NCI-H748 treated with DMSO at 0.1 percent for 48 hours (cell line): Measurements from ENCODE around the gene RBPJ.
"Not testable (repeated sequence)": the region's sequence is repeated elsewhere in the genome, so short reads cannot be mapped to it uniquely, and the experiment has no call there.

Source experiments
- DNase-seq: peaks from one replicate; lab custom pipeline; 2025; lab: John Stamatoyannopoulos, UW

RBPJ gene

DNA sequence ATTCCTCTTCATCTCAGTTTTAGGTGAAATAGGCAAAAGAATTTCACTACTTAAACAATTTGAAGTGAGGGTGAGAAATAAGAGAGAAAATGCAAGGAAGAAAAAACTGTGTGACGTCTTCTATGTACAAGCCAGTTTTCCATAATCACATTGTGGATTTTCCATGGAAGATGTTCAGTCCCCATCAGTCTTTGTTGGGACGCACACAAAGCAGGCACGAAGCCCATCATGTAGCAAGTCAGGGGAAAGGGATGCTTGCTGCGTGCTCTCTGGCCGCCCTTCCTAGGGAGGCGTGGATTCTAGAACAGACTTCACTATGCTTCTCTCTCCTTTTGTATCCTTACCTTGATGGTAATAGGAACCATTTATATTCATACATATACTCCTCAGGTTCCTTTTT, 54.7 kb downstream of the RBPJ start:
- no peak for DNase-seq

DNA sequence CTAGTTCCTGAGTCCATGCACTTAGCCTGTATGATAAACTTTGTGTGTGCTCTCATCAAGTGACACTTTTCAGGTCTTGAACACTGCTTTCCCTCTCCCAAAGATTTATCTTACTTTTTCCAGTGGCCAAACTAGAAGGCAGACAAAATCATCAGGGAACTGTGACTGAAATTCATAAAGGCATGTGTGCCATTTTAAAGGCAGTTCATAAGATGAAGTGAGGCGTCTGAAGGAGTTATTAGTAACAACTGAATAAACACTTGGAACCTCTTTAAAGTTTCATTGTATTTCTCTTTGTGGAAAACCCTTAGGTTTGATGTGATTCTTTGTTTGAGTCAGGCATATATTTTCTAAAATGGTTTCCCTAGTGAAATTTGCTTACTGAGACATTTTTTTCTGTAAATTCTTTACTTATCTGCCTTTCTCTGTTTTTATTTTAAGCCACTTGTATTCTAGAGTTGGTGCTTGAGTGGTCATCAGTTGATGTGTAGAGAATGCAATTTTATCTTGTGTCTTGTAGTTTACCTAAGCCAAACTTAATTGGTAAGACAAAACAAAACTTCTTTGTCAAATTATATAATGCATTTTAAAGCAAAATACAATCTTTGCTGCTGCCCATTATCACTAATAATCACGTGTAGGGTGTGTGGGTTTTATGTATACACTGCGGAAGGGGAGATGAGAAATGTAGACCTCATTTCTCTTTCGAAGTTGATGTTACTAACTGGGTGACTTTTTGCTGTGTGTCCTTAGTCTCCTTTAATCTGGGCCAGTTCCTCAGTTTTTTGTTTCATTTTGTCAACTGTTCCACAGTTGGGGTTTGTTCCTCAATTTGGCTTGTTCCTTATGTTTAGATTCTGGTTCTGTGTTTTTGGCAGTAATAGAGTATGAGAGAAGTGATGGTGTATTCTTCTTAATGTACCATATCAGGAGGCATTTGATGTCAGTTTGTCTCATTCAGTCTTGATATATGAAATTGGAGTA, 56.8 kb downstream of the RBPJ start:
- DNase-seq = no peak

DNA sequence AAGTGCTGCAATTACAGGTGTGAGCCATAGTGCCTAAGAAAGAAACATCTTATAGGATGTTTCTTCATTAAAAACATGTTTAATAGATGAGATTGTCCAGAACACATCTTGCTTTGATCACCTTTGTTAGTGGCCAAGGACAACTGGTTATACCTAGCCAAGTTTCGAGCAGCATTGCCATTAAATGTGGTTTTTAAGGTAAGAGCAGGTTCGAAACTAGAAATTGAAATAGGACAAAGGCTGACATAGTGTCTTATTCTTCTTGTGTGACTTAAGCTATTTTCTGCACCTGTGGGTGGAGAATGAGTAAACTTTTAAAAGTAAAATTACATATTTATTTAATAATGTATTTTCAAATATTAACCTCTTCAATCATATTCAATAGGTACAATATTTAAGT, 59.0 kb downstream of the RBPJ start:
- DNase-seq = no peak

DNA sequence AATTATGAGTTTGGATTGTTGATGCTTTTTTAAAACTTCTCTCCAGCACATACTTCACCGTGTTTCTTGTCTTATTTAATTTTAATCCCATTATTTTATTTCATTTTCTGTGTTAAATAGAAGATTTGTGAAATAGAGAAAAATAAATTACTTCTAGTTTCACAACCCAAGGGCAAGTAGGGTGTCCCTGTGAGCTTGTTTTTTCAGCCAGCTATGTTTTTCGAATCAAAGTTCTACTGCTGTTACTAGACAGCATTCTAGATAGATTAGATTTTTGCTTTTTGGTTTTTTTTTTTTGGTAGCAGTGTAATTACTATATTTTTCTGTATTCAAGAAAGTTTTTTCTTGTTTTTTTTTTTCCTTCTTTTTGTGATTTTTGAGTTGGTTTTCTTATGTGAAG, 59.9 kb downstream of the RBPJ start:
- no peak for DNase-seq

DNA sequence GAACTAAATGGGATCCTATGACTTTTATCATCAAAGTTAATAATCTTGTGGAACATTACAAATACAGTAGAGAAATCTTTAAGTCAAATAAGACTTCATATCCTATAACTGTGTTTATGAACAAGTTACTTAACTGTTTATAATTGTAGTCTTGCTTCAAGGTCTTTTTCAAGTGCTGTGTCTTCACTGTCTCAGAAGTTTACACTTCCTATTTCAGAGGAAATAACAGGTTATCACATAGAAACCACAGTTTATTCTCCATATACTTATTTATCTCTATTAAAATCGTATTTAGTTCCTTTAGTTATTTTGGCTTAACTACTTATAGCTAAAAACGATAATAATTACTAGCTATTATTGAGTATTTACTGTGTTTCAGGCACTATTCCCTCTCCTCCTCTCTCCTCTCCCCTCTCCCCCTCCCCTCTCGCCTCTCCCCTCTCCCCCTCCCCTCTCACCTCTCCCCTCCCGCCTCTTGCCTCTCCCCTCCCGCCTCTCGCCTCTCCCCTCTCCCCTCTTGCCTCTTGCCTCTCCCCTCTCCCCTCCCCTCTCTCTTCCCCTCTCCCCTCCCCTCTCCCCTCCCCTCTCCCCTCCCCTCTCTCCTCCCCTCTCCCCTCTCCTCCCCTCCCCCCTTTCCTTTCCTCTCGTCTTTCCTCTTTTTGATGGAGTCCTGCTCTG, 63.7 kb downstream of the RBPJ start:
- DNase-seq = no peak

DNA sequence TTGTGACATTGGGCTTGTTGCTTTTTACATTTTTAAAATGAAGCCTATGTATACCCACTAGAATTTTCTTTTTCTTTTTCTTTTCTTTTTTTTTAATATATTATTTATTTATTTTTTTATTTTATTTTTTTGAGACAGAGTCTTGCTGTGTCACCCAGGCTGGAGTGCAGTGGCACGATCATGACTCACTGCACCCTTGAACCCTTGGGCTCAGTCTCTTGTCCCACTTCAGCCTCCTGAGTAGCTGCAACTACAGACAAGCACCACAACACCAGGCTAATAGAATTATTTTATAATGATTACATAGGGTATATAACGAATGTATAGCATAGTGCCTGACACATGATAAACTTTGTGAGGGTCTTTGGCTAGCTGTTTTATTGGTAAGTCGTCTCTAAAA, 64.9 kb downstream of the RBPJ start:
- DNase-seq = no peak

DNA sequence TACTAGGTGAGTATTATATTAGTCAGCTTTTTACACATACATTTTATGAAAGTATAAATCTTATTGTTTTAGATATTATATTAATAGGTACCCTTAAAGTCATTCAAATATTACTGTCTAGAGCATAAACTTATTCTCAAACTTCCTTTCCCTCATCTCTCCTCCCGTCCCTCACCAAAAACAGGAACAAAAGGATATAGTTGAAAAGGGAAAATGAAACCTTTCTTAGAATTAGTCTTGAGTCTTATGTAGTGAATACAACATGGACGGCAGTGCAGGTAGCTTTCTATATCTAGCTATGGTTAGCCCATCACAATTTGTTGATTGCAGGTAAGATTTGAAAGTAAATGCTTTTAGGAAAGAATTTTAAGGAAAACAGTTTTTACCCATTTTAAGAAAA, 65.6 kb downstream of the RBPJ start:
- no peak for DNase-seq

DNA sequence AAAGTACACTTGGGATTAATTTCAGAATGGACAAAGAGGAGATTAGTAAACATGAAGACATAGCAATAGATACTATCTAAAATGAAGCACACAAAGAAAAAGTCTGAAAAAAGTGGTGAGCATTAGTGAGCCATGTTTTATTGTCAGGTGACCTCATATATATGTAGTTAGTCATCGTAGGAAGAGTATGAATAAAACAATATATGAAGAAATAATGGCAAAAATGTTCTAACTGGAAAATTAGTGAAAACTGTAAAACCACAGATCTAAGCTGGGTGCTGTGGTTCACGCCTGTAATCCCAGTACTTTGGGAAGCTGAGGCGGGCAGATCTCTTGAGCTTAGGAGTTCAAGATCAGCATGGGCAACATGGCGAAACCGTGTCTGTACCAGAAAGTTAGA, 67.9 kb downstream of the RBPJ start:
- no peak for DNase-seq

DNA sequence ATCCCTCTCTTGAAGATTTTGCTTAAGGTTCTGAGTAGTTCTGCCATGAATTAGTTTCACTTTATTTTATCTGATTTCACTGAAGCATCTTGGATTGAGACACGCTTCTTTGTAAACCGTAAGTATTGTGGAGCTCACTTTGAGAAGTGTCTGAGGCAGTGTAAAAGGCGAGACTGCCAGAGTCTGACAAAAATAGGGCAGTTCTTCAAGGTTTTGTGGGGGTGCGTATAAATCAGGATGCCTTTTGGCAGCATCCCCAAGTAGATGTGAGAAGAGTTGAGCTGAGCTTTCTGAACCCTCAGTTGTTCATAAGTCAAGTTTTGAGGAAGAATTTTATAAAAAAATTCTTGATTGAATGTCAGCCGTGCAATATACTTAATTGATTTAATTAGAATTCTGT, 76.3 kb downstream of the RBPJ start:
- no peak for DNase-seq

DNA sequence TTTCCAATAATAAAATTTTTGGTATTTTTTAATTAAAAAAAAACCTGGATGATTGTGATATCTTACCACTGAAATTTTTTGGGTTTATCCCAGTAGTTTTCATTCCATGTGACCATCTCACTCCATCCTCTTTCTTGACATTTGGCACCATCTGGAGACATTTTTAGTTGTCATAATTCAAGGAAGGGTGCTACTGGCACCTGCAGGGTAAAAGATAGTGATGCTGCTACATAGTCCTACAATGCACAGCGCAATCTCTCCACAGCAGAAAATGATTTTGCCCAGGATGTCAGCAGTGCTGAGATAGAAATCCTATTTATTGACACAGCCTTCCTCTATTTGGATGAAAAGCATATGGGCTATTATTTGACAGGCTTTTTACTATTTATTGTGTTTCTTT, 79.3 kb downstream of the RBPJ start:
- no peak for DNase-seq

DNA sequence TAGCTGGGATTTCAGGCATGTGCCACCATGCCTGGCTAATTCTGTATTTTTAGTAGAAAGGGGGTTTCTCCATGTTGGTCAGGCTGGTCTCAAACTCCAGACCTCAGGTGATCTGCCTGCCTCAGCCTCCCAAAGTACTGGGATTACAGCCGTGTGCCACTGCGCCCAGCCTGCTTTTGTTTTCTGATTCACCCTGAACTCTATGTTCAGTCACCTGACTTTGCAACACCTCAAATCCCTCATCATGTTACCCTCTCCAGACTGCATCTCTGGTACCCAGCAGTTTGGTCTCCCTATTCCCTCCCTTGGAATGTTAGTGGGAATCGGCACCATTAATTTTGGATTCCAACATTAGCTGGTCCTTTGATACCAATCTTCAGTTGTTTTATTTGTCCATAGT, 81.2 kb downstream of the RBPJ start:
- not testable (repeated sequence) for DNase-seq

DNA sequence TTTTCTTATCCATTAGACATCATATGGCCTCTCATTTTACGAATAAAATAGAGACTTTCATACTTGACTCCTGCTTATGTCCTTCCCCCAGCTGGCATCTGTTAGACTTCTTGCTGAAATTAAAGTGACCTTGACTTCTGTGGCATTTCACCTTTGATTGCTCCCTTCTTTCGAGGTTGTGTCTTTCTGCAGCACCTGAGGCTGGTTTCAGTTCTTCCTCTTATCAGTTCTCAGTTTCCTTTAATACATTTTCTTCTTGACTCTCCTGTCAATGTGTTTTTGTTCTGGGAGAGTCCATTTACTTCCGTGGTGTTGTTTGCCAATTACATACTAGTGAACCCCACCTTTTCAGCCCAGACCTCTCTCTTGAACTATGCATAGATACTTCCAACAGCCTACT, 81.6 kb downstream of the RBPJ start:
- no peak for DNase-seq

DNA sequence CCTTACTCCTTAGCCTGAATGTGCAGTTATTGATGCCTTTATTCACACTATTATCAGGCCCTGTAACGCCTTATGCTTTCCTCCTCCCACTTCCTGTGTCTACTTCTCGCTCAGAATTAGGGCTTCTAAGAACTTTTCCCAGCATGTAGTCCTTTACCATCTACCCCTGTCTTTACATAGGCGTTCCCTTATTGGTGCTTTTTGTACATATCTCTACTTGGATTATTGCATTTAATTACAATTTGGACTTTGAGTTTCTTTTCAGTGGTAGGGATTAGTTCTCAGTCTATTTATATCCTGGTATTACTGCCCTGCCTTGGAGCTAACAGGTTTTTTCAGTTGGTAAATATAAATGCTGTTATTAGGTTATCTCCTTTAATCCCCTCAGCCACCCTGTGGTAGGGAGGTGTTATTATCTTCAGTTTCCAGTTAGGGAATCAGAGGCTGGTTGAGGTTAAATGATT, 84.0 kb downstream of the RBPJ start:
- no peak for DNase-seq

DNA sequence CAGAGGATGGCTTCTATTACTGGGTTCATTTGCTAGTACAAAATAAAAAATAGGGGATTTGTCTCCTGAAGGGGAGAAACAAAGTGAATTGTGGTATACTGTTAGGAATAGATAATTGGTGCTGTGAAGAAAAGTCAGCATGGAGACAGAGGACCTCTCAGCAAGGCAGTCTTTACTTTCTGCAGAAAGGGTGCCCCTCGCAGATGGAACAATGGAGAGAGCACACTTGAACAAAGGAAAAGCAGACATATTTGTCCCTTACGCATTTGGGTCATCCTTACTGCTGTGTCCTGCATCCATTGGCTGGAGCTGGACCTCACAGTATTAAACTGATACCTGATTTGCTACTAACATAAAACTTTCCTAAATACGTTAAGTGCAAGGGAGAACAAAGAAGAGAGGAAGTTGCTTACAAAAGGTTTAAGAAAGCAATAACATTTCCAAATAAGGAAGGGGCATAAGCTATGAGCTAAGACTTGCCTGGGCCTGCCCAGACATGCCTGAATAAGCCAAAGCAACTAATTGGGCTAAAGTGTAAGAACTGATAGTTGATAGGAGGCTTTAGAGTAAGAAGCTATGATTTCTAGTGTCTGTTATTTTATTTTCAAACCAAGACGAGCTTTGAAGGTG, 85.6 kb downstream of the RBPJ start:
- no peak for DNase-seq

DNA sequence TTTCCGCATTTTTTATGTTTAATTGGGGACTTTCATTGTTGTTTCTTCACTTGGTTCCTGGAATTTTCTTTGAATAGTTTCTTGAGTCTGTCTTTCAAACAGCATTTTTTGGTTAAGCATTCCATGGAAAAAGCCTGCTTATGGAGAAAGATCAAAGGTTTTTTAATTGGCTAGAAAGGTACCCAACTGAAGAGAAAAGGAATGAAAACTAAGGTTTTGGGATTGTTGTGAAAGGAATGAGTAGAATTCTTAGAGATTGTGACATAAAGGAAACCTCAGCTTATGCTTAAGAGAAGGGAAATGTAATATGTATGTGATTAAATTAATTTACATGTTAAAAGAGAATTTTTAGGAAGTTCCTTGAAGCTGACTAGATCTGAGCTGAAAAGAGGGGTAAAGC, 86.7 kb downstream of the RBPJ start:
- DNase-seq = no peak

DNA sequence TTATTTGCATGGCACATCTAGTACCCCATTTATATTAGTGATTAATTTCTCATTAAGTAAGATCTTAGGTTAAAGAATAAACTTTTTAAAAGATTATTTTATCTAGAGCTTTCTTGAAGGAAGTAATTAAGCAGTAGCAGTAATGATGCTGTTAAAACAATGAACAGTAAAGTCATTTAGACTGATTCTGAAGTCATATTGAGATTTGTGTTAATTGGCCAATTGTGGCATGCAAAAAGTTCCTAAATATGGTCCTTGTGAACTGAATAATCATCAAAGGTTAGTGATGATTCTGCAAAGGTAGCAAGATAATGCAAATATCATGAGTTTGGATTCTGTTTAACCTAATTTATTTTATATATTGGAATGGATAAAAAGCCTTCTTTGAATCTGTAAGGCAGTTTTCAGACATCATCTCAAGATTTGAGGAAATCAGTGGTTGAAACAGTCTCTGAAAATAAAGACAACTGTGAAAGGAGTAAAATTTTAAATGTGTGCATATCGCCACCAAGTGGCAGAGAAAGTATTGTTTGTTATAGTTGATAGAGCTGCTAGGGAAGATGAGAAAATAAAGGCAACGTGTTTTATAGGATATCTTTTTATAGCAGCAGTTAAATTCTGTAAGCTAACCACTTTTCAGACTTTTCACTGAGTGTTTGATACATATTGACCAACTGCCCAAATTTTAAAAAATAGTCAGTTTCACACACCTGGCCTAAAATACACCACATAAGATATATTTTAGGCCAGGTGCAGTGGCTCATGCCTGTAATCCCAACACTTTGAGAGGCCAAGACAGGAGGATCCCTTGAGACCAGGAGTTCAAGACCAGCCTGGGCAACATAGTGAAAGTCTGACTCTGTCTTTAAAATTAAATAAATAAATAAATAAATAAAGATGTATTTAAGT, 89.8 kb downstream of the RBPJ start:
- peak; percentile 15 for DNase-seq

DNA sequence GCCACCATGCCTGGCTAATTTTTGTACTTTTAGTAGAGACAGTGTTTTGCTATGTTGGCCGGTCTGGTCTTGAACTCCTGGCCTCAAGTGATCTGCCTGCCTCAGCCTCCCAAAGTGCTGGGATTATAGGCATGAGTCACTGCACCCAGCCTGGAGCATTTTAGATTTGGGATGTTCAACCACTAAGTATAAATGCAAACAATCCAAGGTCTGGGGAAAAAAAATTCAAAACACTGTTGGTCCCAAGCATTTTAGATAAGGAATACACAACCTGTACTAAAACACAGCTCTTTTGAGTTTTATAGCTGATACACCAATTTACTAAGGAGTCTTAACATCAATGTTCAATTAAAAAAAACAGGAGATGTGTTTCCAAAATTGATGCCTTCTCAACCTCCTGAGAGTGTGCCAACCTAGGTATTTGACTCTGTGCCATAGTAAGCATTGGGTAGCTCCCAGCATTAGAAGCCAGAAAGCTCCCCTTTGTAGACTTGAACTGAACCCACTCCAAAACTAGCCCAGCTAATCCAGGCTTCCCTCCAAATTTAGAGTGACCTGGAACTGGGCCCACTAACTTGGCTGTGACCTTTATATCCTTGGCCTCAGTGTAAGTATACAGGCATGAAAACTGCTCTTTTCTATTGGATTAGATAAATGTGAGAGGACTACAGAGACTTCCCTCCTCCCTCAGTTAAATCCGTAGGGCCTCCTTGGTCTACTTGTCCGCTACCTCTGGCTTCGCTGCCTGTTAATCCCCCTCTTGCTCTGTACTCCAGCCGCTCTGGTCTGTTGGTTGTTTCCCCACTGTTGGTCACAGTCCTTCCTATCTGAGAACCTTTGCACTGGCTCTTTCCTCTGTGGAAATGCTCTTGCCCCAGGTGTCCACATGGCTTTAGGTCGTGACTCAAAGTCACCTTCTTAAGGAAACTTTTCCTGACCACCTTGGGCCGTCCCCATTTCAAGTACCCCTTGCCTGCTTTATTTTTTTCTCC, 91.9 kb downstream of the RBPJ start:
- DNase-seq = no peak

DNA sequence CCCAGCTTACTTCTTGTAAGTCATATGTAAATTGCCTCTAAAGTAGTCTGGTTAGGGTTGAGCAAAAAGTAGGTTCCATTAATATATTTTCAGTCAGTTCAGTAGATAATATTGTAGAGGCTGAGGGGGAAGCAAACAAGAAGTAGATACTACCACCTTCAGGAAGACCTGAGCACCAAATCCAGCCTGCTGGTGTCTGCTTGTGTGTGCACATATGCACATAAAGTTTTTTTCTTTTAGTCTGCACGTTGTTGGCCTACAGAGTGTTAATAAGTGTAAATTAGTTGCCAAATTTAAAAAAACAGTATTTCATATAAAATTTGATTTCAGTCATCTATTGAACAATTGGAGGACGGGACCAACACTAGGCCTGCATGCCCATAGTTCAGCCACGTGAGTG, 92.8 kb downstream of the RBPJ start:
- no peak for DNase-seq

DNA sequence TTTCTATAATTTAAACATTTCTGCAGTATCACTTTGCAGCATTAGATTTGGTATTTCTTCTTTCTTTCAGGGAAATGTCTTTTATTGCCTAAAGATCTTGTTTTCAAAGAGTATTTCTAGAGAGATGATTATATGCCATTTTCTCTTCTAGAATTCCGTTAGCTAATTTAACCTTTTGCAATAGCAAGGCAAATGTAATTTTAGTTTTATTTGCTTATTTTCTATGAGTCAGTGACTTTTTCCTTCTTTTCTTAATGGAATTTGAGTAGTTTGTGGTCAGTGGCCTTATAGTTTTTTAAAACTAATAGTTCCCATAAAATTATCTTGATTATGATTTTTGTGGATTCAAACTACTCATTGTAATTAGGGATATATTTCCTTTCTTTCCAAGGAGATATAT, 97.3 kb downstream of the RBPJ start:
- DNase-seq = no peak

DNA sequence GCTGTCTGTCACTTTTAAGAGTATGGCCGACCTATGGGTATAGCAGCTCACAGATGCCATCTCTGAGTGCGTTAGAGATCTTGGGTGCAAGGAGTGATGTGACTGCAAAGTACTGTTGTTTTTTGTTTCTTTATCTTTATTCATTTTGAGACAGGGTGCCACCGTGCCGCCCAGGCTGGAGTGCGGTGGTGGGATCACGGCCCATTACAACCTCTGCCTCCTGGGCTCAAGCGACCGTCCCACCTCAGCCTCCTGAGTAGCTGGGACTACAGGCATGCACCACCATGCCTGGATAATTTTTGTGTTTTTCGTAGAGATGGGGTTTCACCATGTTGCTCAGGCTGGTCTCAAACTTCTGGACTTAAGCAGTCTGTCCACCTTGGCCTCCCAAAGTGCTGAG, 98.0 kb downstream of the RBPJ start:
- DNase-seq = no peak

DNA sequence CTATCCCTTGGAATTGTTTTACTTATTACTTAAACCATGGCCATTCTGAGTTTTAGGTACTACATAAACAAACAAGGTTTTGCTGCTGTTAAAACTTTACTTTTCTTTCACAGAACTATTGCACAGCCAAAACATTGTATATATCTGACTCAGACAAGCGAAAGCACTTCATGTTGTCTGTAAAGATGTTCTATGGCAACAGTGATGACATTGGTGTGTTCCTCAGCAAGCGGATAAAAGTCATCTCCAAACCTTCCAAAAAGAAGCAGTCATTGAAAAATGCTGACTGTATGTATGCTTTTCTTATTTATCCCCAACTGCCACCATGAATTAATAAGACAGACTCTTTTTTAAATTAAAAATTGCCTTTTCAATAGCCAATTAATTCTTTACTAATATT, 99.6 kb downstream of the RBPJ start:
- DNase-seq = no peak
